CD14-positive monocyte (primary cell): ENCODE measurements around the gene C9. TPM values are rescaled to one million over a fixed set of nuclear protein-coding genes. Genes with fewer than 3 reads are reported as not detected.

Experiments used
- DNase-seq, 3 donors: peaks; one replicate each; pipeline ENCODE4 v3.0.0-alpha.2; 2011 to 2022
- H2AFZ ChIP-seq: 2 replicates; pipeline ENCODE4 v1.6.0; 2012; ENCODE audit warnings: mild to moderate bottlenecking, low read depth, low read length, inconsistent platforms; ENCODE audit not compliant: insufficient read depth, poor library complexity, severe bottlenecking
- H3K27ac ChIP-seq, 2 donors: 1 replicate in 1 of 2; 2 replicates in 1 of 2; pipeline ENCODE4 v1.5.1; 2012 to 2013; ENCODE audit warnings: low read length in 2 of 2, control low read depth in 1 of 2, inconsistent platforms in 1 of 2, low read depth in 1 of 2, mild to moderate bottlenecking in 1 of 2
- H3K27me3 ChIP-seq, 2 donors: one replicate each; pipeline versions ENCODE4 v1.6.0 to v1.6.1; 2011 to 2013; ENCODE audit warnings: low read length in 2 of 2; ENCODE audit not compliant: control insufficient read depth in 2 of 2, insufficient read depth in 2 of 2
- H3K36me3 ChIP-seq, 2 donors: replicated peaks in 1 of 2; 1 replicate in 1 of 2; 2 replicates in 1 of 2; pipeline versions ENCODE4 v1.5.1 to v1.6.1; 2012 to 2013; ENCODE audit warnings: low read length in 2 of 2, control low read depth in 1 of 2, inconsistent platforms in 1 of 2, mild to moderate bottlenecking in 1 of 2; ENCODE audit not compliant: insufficient read depth in 2 of 2, control insufficient read depth in 1 of 2
- H3K4me1 ChIP-seq, 2 donors: 1 replicate in 1 of 2; 2 replicates in 1 of 2; pipeline versions ENCODE4 v1.5.1 to v1.6.1; 2012 to 2013; ENCODE audit warnings: low read length in 2 of 2, control low read depth in 1 of 2, inconsistent platforms in 1 of 2, mild to moderate bottlenecking in 1 of 2, moderate library complexity in 1 of 2; ENCODE audit not compliant: insufficient read depth in 2 of 2, control insufficient read depth in 1 of 2
- H3K4me2 ChIP-seq: replicated peaks from 2 replicates; pipeline ENCODE3; 2012; ENCODE audit warnings: low read length, moderate library complexity, mild to moderate bottlenecking; ENCODE audit not compliant: poor library complexity, severe bottlenecking; ENCODE audit errors: extremely low read depth
- H3K4me3 ChIP-seq, 3 experiments: fragments of 200-600 bp in 1 of 3; sonication (generic) in 1 of 3; replicated peaks in 1 of 3; 1 replicate in 2 of 3; 2 replicates in 1 of 3; pipeline ENCODE4 v1.5.1; 2011 to 2013; ENCODE audit warnings: low read length in 3 of 3, mild to moderate bottlenecking in 3 of 3, control low read depth in 2 of 3, low read depth in 2 of 3, inconsistent platforms in 1 of 3, moderate library complexity in 1 of 3
- H3K79me2 ChIP-seq: 2 replicates; pipeline ENCODE4 v1.6.0; 2012; ENCODE audit warnings: mild to moderate bottlenecking, control low read depth, inconsistent platforms, low read length, moderate library complexity; ENCODE audit not compliant: insufficient read depth
- H3K9ac ChIP-seq: 2 replicates; pipeline ENCODE4 v1.6.0; 2017; ENCODE audit warnings: low read length, mild to moderate bottlenecking; ENCODE audit not compliant: insufficient read depth, poor library complexity, severe bottlenecking
- H3K9me3 ChIP-seq, 2 donors: replicated peaks in 1 of 2; 1 replicate in 1 of 2; 2 replicates in 1 of 2; pipeline versions ENCODE4 v1.5.1 to v1.6.1; 2012 to 2013; ENCODE audit warnings: low read length in 2 of 2, control low read depth in 1 of 2; ENCODE audit not compliant: control insufficient read depth in 1 of 2, insufficient read depth in 1 of 2
- H4K20me1 ChIP-seq: 2 replicates; pipeline ENCODE4 v1.6.0; 2012; ENCODE audit warnings: mild to moderate bottlenecking, low read length, control low read depth, moderate library complexity; ENCODE audit not compliant: insufficient read depth
- H3K27ac Mint-ChIP-seq, 7 donors: one replicate each; pipeline ENCODE4 v1.8.0; 2020; ENCODE audit warnings: mild to moderate bottlenecking in 7 of 7, mixed read lengths in 7 of 7, moderate library complexity in 6 of 7, inconsistent platforms in 2 of 7
- H3K27me3 Mint-ChIP-seq, 3 donors: one replicate each; pipeline ENCODE4 v1.8.0; 2021 to 2022; ENCODE audit warnings: low read depth in 3 of 3, mild to moderate bottlenecking in 3 of 3, mixed read lengths in 3 of 3, moderate library complexity in 3 of 3, inconsistent platforms in 1 of 3
- H3K36me3 Mint-ChIP-seq, 2 donors: one replicate each; pipeline ENCODE4 v1.8.0; 2020; ENCODE audit warnings: mixed read lengths in 2 of 2, inconsistent platforms in 1 of 2, mild to moderate bottlenecking in 1 of 2
- H3K4me1 Mint-ChIP-seq: one replicate; pipeline ENCODE4 v1.8.0; 2020; ENCODE audit warnings: mild to moderate bottlenecking, mixed read lengths
- H3K4me3 Mint-ChIP-seq, 2 donors: one replicate each; pipeline ENCODE4 v1.8.0; 2020; ENCODE audit warnings: mild to moderate bottlenecking in 2 of 2, mixed read lengths in 2 of 2, moderate library complexity in 1 of 2
- H3K9me3 Mint-ChIP-seq, 7 donors: one replicate each; pipeline ENCODE4 v1.8.0; 2020 to 2022; ENCODE audit warnings: mixed read lengths in 7 of 7, mild to moderate bottlenecking in 6 of 7, moderate library complexity in 6 of 7, inconsistent platforms in 2 of 7
- WGBS: methylation state at CpG from one replicate; pipeline ENCODE4 v1.1.5; 2013; ENCODE audit warnings: missing lambda C conversion rate; ENCODE audit not compliant: insufficient coverage; 5-methylcytosine and 5-hydroxymethylcytosine counted together
- intact Hi-C, 2 donors: fragments of 100-400 bp; cut with micrococcal nuclease; formaldehyde crosslinking; loops; one replicate each; pipeline versions ENCODE4 v1.15.0 to v1.15.1; 2023
- polyA plus RNA-seq, 3 donors: library from polyadenylated mRNA; depleted of rRNA in 1 of 3; unstranded in 2 of 3; stranded (reverse) in 1 of 3; fragments of 300-500 nt in 2 of 3; fragments of >200 nt in 1 of 3; fragmentation: Illumina TruSeq in 2 of 3; gene quantifications; 1 replicate in 2 of 3; 2 replicates in 1 of 3; pipeline ENCODE4 v1.2.3, GENCODE V29; 2012 to 2021
- TF ChIP-seq, protein P1 (sequence below): fragments of 200-600 bp; IDR thresholded peaks from one replicate; pipeline ENCODE4 v1.8.0; 2022; ENCODE audit warnings: antibody characterized with exemption, mild to moderate bottlenecking

Gene C9
- polyA plus RNA-seq, 3 donors: not detected

DNA sequence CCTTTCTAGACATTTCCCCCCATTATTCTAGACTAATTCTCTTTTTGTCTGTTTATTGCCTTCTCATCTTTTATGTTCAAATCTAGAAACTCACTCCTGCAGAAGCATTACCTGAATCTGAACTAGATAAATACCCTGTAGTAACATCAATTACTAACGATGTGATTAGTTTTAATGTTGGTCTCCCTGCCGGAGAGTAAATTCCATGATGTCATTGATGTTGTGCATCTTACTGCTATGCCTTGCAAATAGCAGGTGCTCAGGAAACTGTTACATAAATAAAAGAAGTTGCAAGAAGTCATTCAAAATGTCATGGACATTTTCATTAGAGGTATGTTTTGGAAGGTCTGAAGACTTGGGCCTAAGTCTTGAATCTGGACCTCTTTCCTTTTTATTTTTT, 23.0 kb upstream of the C9 start:
- Histone ChIP-seq H3K27ac (no peak overlapping the region), H3K4me1 (no peaks in the 10 kb centered on the region), H3K9ac (no peak overlapping the region), H3K4me2 (no peak overlapping the region), H2AFZ (no peak overlapping the region), H3K79me2 (no peaks in the 10 kb centered on the region), H3K4me3 (no peak overlapping the region), H3K9me3 (no peaks in the 10 kb centered on the region), H4K20me1 (no peaks in the 10 kb centered on the region), H3K36me3 (no peaks in the 10 kb centered on the region), H3K27me3 (no peaks in the 10 kb centered on the region)
- no peak for DNase-seq
- H3K27ac Mint-ChIP-seq: no peak overlapping the region
- H3K9me3 Mint-ChIP-seq: no peaks in the 10 kb centered on the region
- peaks cover 6 to 10% of the 10 kb centered on the region in 2 donors for H3K36me3 Mint-ChIP-seq
- no CpG with 5 or more reads among the region's 2 CpGs for WGBS
- TF ChIP-seq, protein P1, sequence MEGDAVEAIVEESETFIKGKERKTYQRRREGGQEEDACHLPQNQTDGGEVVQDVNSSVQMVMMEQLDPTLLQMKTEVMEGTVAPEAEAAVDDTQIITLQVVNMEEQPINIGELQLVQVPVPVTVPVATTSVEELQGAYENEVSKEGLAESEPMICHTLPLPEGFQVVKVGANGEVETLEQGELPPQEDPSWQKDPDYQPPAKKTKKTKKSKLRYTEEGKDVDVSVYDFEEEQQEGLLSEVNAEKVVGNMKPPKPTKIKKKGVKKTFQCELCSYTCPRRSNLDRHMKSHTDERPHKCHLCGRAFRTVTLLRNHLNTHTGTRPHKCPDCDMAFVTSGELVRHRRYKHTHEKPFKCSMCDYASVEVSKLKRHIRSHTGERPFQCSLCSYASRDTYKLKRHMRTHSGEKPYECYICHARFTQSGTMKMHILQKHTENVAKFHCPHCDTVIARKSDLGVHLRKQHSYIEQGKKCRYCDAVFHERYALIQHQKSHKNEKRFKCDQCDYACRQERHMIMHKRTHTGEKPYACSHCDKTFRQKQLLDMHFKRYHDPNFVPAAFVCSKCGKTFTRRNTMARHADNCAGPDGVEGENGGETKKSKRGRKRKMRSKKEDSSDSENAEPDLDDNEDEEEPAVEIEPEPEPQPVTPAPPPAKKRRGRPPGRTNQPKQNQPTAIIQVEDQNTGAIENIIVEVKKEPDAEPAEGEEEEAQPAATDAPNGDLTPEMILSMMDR: no peak
- intact Hi-C loops: no loop called here
- no peak overlapping the region for H3K4me3 Mint-ChIP-seq
- peaks cover under 1% of the 10 kb centered on the region for H3K4me1 Mint-ChIP-seq
- H3K27me3 Mint-ChIP-seq: peaks cover 0 to 1% (median 0%) of the 10 kb centered on the region in 3 donors

GRCh38 chr5:39384271-39384670, 20.0 kb upstream of the C9 start:
- Histone ChIP-seq H3K9ac (no peak overlapping the region), H3K36me3 (no peaks in the 10 kb centered on the region), H3K4me1 (no peaks in the 10 kb centered on the region), H2AFZ (no peak overlapping the region), H3K79me2 (no peaks in the 10 kb centered on the region), H4K20me1 (no peaks in the 10 kb centered on the region), H3K4me3 (no peak overlapping the region), H3K27me3 (no peaks in the 10 kb centered on the region), H3K4me2 (no peak overlapping the region), H3K27ac (no peak overlapping the region), H3K9me3 (no peaks in the 10 kb centered on the region)
- TF ChIP-seq, protein P1: no peak
- peaks cover 0 to 1% (median 0%) of the 10 kb centered on the region in 3 donors for H3K27me3 Mint-ChIP-seq
- WGBS: no CpG with 5 or more reads among the region's 1 CpG
- no peak overlapping the region for H3K27ac Mint-ChIP-seq
- no peak overlapping the region for H3K4me3 Mint-ChIP-seq
- no peaks in the 10 kb centered on the region for H3K9me3 Mint-ChIP-seq
- H3K4me1 Mint-ChIP-seq: peaks cover 3% of the 10 kb centered on the region
- no peak for DNase-seq
- intact Hi-C loops: no loop called here
- H3K36me3 Mint-ChIP-seq: peaks cover 5 to 9% of the 10 kb centered on the region in 2 donors
